Measurements from ENCODE around the gene PRXL2C. TPM values are rescaled to one million over a fixed set of nuclear protein-coding genes. Genes with fewer than 3 reads are reported as not detected.
"Not testable (repeated sequence)": the region's sequence is repeated elsewhere in the genome, so short reads cannot be mapped to it uniquely, and the experiment has no call there.

PRXL2C gene
- polyA plus RNA-seq, 1 of the 3 experiments (the other 2 are of a cell fraction): 8.4 TPM

DNA sequence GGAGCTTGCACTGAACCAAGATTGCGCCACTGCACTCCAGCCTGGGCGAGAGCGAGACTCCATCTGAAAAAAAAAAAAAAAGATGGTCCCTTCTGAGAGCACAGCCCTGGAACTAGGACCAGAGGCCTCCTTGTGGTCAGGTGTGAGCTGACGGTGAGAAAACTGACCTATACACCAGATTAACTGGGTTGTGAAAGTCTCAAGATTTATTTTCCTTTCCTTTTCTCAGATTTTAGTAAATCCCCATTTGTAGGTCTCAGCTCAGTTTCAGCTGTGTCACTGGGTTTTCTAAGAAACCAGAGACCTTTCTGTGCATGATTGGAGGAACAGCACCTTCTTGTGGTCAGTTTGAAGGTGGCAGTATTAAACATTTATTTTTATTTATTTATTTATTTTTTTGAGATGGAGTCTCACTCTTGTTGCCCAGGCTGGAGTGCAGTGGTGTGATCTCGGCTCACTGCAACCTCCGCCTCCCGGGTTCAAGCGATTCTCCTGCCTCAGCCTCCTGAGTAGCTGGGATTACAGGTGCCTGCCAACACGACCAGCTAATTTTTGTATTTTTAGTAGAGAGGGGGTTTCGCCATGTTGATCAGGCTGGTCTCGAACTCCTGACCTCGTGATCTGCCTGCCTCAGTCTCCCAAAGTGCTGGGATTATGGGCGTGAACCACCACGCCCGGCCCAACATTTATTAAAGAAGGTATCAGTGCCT, 11.7 kb upstream of the PRXL2C start:
- H3K9me3 ChIP-seq; POLR2A ChIA-PET; H3K9ac ChIP-seq; H3K36me3 ChIP-seq (replicated peaks in 1 of 2; ENCODE audit: control insufficient read depth in 1 of 2, insufficient read depth in 2 of 2, low read length in 1 of 2); H3K4me2 ChIP-seq; H3K4me3 ChIP-seq (ENCODE audit: low read depth in 2 of 2, low read length in 1 of 2); H3K4me1 ChIP-seq (ENCODE audit: control insufficient read depth in 1 of 2, insufficient read depth in 2 of 2, low read depth in 1 of 2, low read length in 1 of 2); H3K9me2 ChIP-seq; H3K27ac ChIP-seq (ENCODE audit: low read depth in 2 of 2, low read length in 1 of 2); H3K79me2 ChIP-seq (ENCODE audit: insufficient read depth); H3F3A ChIP-seq (replicated peaks; ENCODE audit: insufficient read depth); H3K27me3 ChIP-seq (ENCODE audit: insufficient read depth); H4K20me1 ChIP-seq (ENCODE audit: insufficient read depth): not testable (repeated sequence)
- peak; percentile 61 for DNase-seq
- CTCF ChIA-PET: interaction anchor here (0.6 to 5.8 kb wide), 41 partner anchors 8 to 1361 kb away, joined by 3 to 80 read pairs (median 3); partner anchors contain the start of genes HABP4 and PRXL2C
- peak overlapping the region; percentile 45; the same call in 1 of the 2 replicates for H2AFZ ChIP-seq (ENCODE audit: low read depth)
- WGBS (ENCODE audit: low lambda C conversion rate): 67% methylated on average over 12 of the region's 15 CpGs
- peak; percentile 51 for TF ChIP-seq SMC3 (IDR thresholded peaks at IDR 0.05; ENCODE audit: low read depth, low read length)
- TF ChIP-seq, protein P1, sequence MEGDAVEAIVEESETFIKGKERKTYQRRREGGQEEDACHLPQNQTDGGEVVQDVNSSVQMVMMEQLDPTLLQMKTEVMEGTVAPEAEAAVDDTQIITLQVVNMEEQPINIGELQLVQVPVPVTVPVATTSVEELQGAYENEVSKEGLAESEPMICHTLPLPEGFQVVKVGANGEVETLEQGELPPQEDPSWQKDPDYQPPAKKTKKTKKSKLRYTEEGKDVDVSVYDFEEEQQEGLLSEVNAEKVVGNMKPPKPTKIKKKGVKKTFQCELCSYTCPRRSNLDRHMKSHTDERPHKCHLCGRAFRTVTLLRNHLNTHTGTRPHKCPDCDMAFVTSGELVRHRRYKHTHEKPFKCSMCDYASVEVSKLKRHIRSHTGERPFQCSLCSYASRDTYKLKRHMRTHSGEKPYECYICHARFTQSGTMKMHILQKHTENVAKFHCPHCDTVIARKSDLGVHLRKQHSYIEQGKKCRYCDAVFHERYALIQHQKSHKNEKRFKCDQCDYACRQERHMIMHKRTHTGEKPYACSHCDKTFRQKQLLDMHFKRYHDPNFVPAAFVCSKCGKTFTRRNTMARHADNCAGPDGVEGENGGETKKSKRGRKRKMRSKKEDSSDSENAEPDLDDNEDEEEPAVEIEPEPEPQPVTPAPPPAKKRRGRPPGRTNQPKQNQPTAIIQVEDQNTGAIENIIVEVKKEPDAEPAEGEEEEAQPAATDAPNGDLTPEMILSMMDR (IDR thresholded peaks at IDR 0.05): peak; percentile 88
- TF ChIP-seq RAD21 (IDR thresholded peaks at IDR 0.05; ENCODE audit: low read length): peak; percentile 81

DNA sequence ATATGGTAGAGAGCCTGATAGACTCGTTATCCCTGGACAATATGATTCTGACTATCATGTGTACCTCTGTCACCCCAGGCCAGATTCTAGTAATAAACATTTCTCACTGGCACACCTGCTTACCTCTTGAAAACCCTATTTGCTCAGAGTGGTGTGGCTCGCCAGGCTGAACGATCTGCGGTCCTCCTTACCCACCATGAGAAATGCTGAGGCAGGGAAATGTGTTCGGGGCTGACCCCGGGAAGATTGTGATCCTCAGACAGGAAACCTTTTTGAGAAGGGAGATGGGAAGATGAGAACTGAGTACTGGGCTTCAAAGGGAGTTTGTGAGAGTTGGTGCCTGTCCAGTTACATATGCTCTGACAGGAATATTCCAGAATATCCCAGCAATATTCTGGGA, 10.7 kb upstream of the PRXL2C start:
- no peak overlapping the region for H3K9ac ChIP-seq
- no peaks in the 10 kb centered on the region for H4K20me1 ChIP-seq (ENCODE audit: insufficient read depth)
- no peak overlapping the region for H2AFZ ChIP-seq (ENCODE audit: low read depth)
- TF ChIP-seq, protein P2, sequence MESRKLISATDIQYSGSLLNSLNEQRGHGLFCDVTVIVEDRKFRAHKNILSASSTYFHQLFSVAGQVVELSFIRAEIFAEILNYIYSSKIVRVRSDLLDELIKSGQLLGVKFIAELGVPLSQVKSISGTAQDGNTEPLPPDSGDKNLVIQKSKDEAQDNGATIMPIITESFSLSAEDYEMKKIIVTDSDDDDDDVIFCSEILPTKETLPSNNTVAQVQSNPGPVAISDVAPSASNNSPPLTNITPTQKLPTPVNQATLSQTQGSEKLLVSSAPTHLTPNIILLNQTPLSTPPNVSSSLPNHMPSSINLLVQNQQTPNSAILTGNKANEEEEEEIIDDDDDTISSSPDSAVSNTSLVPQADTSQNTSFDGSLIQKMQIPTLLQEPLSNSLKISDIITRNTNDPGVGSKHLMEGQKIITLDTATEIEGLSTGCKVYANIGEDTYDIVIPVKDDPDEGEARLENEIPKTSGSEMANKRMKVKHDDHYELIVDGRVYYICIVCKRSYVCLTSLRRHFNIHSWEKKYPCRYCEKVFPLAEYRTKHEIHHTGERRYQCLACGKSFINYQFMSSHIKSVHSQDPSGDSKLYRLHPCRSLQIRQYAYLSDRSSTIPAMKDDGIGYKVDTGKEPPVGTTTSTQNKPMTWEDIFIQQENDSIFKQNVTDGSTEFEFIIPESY (IDR thresholded peaks at IDR 0.05; ENCODE audit: borderline replicate concordance, low read depth): no peak
- TF ChIP-seq TEAD4 (IDR thresholded peaks at IDR 0.05; ENCODE audit: borderline replicate concordance, insufficient read depth): no peak
- TF ChIP-seq, protein P3, sequence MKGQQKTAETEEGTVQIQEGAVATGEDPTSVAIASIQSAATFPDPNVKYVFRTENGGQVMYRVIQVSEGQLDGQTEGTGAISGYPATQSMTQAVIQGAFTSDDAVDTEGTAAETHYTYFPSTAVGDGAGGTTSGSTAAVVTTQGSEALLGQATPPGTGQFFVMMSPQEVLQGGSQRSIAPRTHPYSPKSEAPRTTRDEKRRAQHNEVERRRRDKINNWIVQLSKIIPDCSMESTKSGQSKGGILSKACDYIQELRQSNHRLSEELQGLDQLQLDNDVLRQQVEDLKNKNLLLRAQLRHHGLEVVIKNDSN (IDR thresholded peaks at IDR 0.05; ENCODE audit: borderline replicate concordance, low read depth): no peak
- no peak for TF ChIP-seq NRF1 (IDR thresholded peaks at IDR 0.05; ENCODE audit: low read depth, low read length)
- TF ChIP-seq, protein P4, sequence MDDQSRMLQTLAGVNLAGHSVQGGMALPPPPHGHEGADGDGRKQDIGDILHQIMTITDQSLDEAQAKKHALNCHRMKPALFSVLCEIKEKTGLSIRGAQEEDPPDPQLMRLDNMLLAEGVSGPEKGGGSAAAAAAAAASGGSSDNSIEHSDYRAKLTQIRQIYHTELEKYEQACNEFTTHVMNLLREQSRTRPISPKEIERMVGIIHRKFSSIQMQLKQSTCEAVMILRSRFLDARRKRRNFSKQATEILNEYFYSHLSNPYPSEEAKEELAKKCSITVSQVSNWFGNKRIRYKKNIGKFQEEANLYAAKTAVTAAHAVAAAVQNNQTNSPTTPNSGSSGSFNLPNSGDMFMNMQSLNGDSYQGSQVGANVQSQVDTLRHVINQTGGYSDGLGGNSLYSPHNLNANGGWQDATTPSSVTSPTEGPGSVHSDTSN (IDR thresholded peaks at IDR 0.05): no peak
- no peak for TF ChIP-seq FOXM1 (IDR thresholded peaks at IDR 0.05; ENCODE audit: low read depth)
- no peak for TF ChIP-seq RXRA (IDR thresholded peaks at IDR 0.05; ENCODE audit: borderline replicate concordance, low read depth)
- TF ChIP-seq RAD21 (IDR thresholded peaks at IDR 0.05; ENCODE audit: low read length): no peak
- peaks cover 4% of the 10 kb centered on the region for H3F3A ChIP-seq (replicated peaks; ENCODE audit: insufficient read depth)
- CTCF ChIA-PET: interaction anchor here (0.6 to 5.8 kb wide), 12 partner anchors 10 to 445 kb away, joined by 3 to 80 read pairs (median 6); partner anchors contain the start of gene PRXL2C
- H3K27ac ChIP-seq (ENCODE audit: low read depth in 2 of 2, low read length in 1 of 2): no peak overlapping the region
- 86% methylated on average over 6 of the region's 6 CpGs for WGBS (ENCODE audit: low lambda C conversion rate)
- no peaks in the 10 kb centered on the region for H3K36me3 ChIP-seq (replicated peaks in 1 of 2; ENCODE audit: control insufficient read depth in 1 of 2, insufficient read depth in 2 of 2, low read length in 1 of 2)
- H3K4me1 ChIP-seq (ENCODE audit: control insufficient read depth in 1 of 2, insufficient read depth in 2 of 2, low read depth in 1 of 2, low read length in 1 of 2): no peaks in the 10 kb centered on the region
- H3K27me3 ChIP-seq (ENCODE audit: insufficient read depth): no peaks in the 10 kb centered on the region
- H3K9me2 ChIP-seq: no peaks in the 10 kb centered on the region
- no peak overlapping the region for H3K4me2 ChIP-seq
- H3K79me2 ChIP-seq (ENCODE audit: insufficient read depth): no peaks in the 10 kb centered on the region
- no peaks in the 10 kb centered on the region for H3K9me3 ChIP-seq
- DNase-seq: no peak
- no peak overlapping the region for H3K4me3 ChIP-seq (ENCODE audit: low read depth in 2 of 2, low read length in 1 of 2)
- POLR2A ChIA-PET: no interaction called here
